ENCODE results near the gene SPIRE1.

Gene SPIRE1

GRCh38 chr18:12409469-12409868 is 248.4 kb downstream of the SPIRE1 start:
- DNase-seq, result no peak

DNA sequence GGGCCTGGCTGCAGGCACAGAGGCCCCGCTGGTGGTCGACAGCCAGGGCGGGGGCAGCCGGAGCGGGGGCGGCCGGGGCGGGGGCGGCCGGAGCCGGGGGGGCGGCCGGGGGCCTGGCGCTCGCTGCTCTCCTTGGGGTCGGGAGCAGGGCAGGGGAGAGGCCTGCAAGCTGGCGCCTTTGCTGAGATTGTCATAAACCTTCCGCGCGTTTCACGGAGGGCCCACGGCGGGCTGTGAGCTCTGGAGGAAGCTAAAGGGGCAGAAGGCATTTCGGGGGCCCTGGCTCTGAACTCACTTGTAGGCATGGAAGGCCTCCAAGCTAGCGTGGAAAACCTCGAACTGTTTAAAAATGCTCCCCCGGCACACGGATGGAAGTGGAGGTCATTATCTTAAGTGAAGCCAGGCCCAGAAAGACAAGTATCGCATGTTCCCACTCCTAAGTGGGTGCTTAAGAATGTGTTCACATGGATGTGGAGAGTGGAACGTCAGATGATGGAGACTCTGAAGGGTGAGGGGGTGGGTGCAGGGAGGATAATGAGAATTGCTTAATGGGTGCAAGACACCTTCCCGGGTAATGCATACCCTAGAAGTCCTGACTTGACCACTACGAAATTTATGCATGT is 249.5 kb downstream of the SPIRE1 start:
- no peak for DNase-seq

DNA sequence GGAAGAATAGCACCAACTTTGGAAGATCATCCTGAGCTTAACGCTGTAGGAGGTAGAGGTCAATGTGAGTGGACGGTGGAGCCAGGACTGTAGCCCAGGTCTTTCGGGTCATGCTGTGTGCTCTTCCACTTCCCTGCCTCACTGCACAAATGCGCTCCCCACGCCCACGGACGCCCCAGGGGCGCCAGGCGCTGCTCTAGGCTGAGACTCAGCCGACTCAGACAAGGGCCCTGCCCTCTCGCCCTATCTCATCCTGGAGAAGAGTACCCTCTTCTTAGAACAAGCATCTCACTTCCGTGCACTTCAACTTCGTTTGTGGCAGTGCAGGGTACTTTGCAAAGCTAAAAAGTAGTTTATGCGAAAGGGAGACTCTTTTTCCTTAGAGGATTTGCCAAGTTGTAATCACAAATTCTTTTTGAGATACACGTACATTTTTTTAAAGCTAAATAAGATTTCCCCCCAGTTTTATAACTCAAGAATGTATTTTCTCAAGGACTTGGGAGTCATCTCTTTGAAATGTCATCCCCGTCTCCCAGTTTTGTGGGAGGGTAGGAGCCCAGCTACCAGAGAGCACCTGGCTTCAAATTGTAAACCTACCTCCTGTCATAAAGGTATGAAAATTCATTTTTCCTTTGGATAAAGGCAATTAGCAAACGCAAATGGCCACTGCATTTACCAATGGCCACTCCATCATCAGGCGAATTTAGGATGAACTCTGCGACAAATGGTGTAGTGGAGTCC is 251.4 kb downstream of the SPIRE1 start:
- no peak for DNase-seq

DNA sequence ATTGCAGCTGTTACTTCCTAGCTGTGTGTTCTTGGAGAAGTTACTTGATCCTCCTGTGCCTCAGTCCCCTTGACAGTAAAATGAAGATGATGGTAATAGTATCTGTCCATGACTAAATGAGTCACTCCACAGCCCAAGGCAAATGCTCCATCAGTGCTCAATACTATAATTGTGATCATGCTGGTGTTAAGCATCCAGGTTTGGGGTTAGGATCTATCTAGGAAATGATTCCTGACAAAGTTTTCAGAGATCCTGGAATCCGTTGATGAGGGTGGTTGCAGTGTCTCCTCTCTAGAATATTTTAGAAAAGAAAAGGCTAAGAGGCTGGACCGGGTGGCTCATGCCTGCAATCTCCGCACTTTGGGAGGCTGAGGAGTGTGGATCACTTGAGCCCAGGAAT is 252.8 kb downstream of the SPIRE1 start:
- DNase-seq, result no peak

DNA sequence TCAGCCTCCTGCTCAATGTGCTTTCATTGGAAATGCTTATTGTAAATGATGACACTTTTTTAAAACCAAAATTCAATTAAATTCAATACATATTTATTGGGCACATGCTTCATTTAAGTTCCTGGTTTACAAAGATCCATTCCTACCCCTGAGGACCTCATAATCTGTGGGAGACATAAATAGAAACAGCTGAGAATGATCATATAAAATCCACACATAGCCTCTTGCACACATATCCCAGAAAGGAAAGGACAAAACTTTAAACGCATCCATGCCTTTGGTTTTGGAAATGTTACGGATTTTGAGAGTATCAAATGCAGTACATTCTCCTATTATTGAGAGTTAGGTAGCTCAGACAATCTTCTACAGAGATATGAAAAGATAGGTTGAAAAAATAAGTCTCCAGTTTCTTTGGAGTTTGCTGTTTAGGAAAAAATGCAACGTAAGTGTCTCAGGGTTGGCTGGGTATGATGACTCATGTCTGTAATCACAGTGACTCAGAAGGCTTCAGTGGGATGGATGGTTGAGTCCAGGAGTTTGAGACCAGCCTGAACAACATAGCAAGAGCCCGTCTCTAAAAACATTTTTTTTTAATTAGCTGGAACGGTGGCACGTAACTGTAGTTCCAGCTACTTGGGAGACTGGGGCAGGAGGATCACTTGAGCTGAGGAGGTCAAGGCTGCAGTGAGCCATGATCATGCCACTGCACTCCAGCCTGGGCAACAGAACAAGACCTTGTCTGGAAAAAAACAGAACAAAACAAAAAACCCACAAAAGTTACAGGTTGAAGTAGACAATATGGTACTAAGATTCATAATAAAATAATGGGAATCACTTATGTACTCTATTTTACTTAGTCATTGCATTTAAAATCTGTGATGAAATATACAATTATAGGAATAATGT is 254.1 kb downstream of the SPIRE1 start:
- DNase-seq, result no peak

- no peak for DNase-seq
Observed at GRCh38 chr18:12401881-12402280, 256.0 kb downstream of the SPIRE1 start.

DNA sequence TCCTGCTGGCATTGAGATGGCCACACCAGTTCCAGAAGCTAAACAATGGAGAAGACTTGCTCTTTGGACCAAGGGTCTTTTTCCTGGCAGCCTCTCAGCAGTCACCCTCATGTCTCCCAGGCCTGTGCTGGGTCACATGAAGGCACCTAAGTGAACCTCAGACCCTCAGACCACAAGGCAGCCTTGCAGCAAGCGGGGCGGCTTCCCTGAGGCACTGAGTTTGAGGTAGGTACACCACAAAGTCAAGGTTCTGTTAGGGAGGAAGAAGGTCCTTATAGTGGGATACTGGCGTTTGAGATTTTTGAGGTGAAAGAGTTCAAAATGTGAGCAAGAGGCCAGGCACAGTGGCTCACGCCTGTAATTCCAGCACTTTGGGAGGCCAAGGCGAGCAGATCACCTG is 258.7 kb downstream of the SPIRE1 start:
- DNase-seq, result no peak

DNA sequence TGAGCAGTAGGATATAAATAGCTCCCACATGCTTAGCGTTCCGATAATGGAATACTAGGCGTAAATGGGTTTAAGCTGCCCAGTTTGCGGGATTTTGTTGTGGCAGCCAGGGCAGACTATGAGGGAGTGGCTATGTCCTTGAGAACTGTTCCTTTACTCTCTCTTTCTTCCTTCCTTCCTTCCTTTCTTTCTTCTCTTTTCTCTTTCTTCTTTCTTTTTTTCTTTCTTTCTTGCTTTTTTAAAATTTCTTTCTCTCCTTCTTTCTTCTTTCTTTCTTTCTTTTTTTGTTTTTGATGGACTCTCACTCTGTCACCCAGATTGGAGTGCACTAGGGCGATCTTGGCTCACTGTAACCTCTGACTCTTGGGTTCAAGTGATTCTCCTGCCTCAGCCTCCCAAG is 259.3 kb downstream of the SPIRE1 start:
- no peak for DNase-seq

GRCh38 chr18:12397793-12398192 is 260.1 kb downstream of the SPIRE1 start:
- no peak for DNase-seq

DNA sequence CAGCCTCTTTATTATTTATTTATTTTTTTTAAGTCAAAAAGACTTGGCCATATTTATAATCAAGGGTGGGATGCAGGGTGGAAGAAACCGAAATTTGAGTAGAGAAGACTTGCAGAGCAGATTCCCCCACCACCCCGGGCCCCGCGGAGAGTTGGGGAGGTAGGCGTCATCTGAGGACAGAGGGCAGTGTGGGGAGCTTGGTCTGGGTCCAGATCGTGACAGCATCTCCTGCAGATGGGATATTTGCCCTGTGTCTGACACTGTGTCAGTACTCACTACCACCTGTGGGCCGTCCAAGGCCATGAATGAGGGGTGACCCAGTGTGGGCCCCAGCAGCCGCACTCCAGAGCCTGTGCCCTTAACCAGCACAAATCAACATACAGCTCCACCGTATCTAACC is 260.7 kb downstream of the SPIRE1 start:
- no peak for DNase-seq

Data from SIG-M5 (cell line).